Upper lobe of right lung (tissue), 1 donor: ENCODE measurements around the gene VWA8. TPM values are rescaled to one million over a fixed set of nuclear protein-coding genes. Genes with fewer than 3 reads are reported as not detected.

Experiments
- ATAC-seq: fragments of 200-7000 bp; cut with Tn5 transposase; one replicate; pipeline ENCODE4 v1.9.1; 2020; ENCODE audit warnings: mild to moderate bottlenecking, moderate library complexity
- DNase-seq: peaks from one replicate; pipeline ENCODE4 v3.0.0-alpha.2; 2020
- H3K27ac ChIP-seq: fragments of 200-600 bp; one replicate; pipeline ENCODE4 v1.8.0; 2022
- H3K27me3 ChIP-seq: fragments of 200-600 bp; one replicate; pipeline ENCODE4 v1.8.0; 2022; ENCODE audit warnings: mild to moderate bottlenecking
- H3K36me3 ChIP-seq: fragments of 200-600 bp; one replicate; pipeline ENCODE4 v1.8.0; 2022
- H3K4me1 ChIP-seq: fragments of 200-600 bp; one replicate; pipeline ENCODE4 v1.8.0; 2022
- H3K4me3 ChIP-seq: fragments of 200-600 bp; one replicate; pipeline ENCODE4 v1.8.0; 2022; ENCODE audit warnings: mild to moderate bottlenecking
- H3K9me3 ChIP-seq: fragments of 200-600 bp; one replicate; pipeline ENCODE4 v1.8.0; 2022
- intact Hi-C: fragments of 100-400 bp; cut with DNase I; formaldehyde crosslinking; loops from one replicate; pipeline ENCODE4 v1.11.0; 2022
- total RNA-seq: library from RNA; stranded (reverse); fragmentation: NEBNext Ultra II Directional; extraction: Animal tissue kit (Norgen Biotek cat#: 25700); gene quantifications from one replicate; pipeline ENCODE4 v1.2.1, GENCODE V29; 2021
- TF ChIP-seq, protein P1 (sequence below): fragments of 200-600 bp; IDR thresholded peaks from one replicate; pipeline ENCODE4 v1.8.0; 2022; ENCODE audit warnings: antibody characterized with exemption
- donor health status: DM: no; HTN: yes; CAD: no; lungs with severe emphysema.

The VWA8 gene
- total RNA-seq, 1 donor from 2014 or later: 20.6 TPM

GRCh38 chr13:41588899-41589298 is 372.0 kb downstream of the VWA8 start:
- Histone ChIP-seq H3K27me3 (no peaks in the 10 kb centered on the region), H3K36me3 (peaks cover 20% of the 10 kb centered on the region), H3K4me3 (no peak overlapping the region), H3K4me1 (no peaks in the 10 kb centered on the region), H3K27ac (no peak overlapping the region), H3K9me3 (no peaks in the 10 kb centered on the region)
- ATAC-seq (no peak), DNase-seq (no peak)
- intact Hi-C loops: no loop called here
- TF ChIP-seq, protein P1, sequence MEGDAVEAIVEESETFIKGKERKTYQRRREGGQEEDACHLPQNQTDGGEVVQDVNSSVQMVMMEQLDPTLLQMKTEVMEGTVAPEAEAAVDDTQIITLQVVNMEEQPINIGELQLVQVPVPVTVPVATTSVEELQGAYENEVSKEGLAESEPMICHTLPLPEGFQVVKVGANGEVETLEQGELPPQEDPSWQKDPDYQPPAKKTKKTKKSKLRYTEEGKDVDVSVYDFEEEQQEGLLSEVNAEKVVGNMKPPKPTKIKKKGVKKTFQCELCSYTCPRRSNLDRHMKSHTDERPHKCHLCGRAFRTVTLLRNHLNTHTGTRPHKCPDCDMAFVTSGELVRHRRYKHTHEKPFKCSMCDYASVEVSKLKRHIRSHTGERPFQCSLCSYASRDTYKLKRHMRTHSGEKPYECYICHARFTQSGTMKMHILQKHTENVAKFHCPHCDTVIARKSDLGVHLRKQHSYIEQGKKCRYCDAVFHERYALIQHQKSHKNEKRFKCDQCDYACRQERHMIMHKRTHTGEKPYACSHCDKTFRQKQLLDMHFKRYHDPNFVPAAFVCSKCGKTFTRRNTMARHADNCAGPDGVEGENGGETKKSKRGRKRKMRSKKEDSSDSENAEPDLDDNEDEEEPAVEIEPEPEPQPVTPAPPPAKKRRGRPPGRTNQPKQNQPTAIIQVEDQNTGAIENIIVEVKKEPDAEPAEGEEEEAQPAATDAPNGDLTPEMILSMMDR: no peak

GRCh38 chr13:41588448-41588847 is 372.5 kb downstream of the VWA8 start:
- TF ChIP-seq, protein P1: no peak
- no peak overlapping the region for H3K27ac ChIP-seq
- no peak overlapping the region for H3K4me3 ChIP-seq
- DNase-seq (no peak), ATAC-seq (no peak)
- H3K9me3 ChIP-seq: no peaks in the 10 kb centered on the region
- peaks cover 20% of the 10 kb centered on the region for H3K36me3 ChIP-seq
- H3K4me1 ChIP-seq: no peaks in the 10 kb centered on the region
- intact Hi-C loops: no loop called here
- H3K27me3 ChIP-seq: no peaks in the 10 kb centered on the region

- no peaks in the 10 kb centered on the region for H3K9me3 ChIP-seq
- no peak overlapping the region for H3K27ac ChIP-seq
- intact Hi-C loops: no loop called here
- no peak overlapping the region for H3K4me3 ChIP-seq
- ATAC-seq (no peak), DNase-seq (no peak)
- H3K36me3 ChIP-seq: peaks cover 20% of the 10 kb centered on the region
- no peaks in the 10 kb centered on the region for H3K27me3 ChIP-seq
- TF ChIP-seq, protein P1: no peak
- no peaks in the 10 kb centered on the region for H3K4me1 ChIP-seq
Measured at GRCh38 chr13:41587490-41587889, 373.4 kb downstream of the VWA8 start.

DNA sequence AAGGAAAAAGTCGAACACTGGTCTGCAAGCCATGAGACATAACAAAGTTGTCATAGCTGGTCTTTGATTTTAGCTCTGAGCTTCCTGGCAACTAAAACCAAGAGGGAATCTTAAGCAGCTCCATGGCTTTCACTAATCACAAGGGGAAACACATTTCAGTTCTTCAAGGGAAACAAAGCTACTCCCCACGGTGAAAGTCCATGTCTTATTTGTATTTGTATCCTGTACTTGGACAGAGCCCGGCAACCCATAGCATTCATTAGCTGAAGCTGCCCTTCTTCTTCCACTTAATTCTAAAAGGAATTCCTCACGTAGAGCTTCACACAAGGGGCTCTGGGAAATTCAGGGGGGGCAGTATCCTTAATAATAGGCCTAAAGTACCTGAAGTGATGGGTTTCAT is 374.7 kb downstream of the VWA8 start:
- Histone ChIP-seq H3K27ac (no peak overlapping the region), H3K36me3 (peaks cover 20% of the 10 kb centered on the region), H3K4me3 (no peak overlapping the region), H3K4me1 (no peaks in the 10 kb centered on the region), H3K9me3 (no peaks in the 10 kb centered on the region), H3K27me3 (no peaks in the 10 kb centered on the region)
- intact Hi-C loops: no loop called here
- ATAC-seq (no peak), DNase-seq (no peak)
- TF ChIP-seq, protein P1: no peak

GRCh38 chr13:41582027-41582463 is 378.9 kb downstream of the VWA8 start:
- no peaks in the 10 kb centered on the region for H3K9me3 ChIP-seq
- no peaks in the 10 kb centered on the region for H3K27me3 ChIP-seq
- peaks cover 6% of the 10 kb centered on the region for H3K36me3 ChIP-seq
- intact Hi-C loops: no loop called here
- ATAC-seq (no peak), DNase-seq (no peak)
- H3K27ac ChIP-seq: no peak overlapping the region
- TF ChIP-seq, protein P1: no peak
- no peak overlapping the region for H3K4me3 ChIP-seq
- peaks cover 2% of the 10 kb centered on the region for H3K4me1 ChIP-seq

- no peaks in the 10 kb centered on the region for H3K36me3 ChIP-seq
Measured at GRCh38 chr13:41580345-41580744, 380.6 kb downstream of the VWA8 start.

More at GRCh38 chr13:41580345-41580744, 380.6 kb downstream of the VWA8 start:
- TF ChIP-seq, protein P1: no peak
- DNase-seq (no peak), ATAC-seq (no peak)
- Histone ChIP-seq H3K9me3 (no peaks in the 10 kb centered on the region), H3K27me3 (no peaks in the 10 kb centered on the region), H3K4me3 (no peak overlapping the region), H3K4me1 (peaks cover 5% of the 10 kb centered on the region), H3K27ac (no peak overlapping the region)
- intact Hi-C loops: no loop called here
